GM13977 (cell line): Measurements from ENCODE around the gene BLOC1S1.

Source experiments
- DNase-seq: peaks from one replicate; pipeline ENCODE4 v3.0.0; 2012; ENCODE audit warnings: low spot score
- CTCF ChIP-seq: IDR thresholded peaks from 2 replicates; pipeline ENCODE4 v1.5.1; 2012; ENCODE audit warnings: mild to moderate bottlenecking, control low read depth; ENCODE audit not compliant: insufficient read depth; ENCODE audit errors: extremely low read depth, missing control alignments
- in situ Hi-C: fragments of 300-500 bp; cut with MboI; formaldehyde crosslinking; loops from one replicate; pipeline ENCODE4 v1.12.0; 2022; ENCODE audit warnings: low sequenced_read_pairs, low pct_unique_long_range_greater_than_20kb, mixed read lengths, inconsistent platforms; ENCODE audit not compliant: unreplicated experiment

BLOC1S1 gene

GRCh38 chr12:55697686-55698085 is 18.2 kb upstream of the BLOC1S1 start:
- DNase-seq: no peak
- in situ Hi-C loops: no loop called here

GRCh38 chr12:55698241-55698955 is 17.4 kb upstream of the BLOC1S1 start:
- in situ Hi-C loops: no loop called here
- DNase-seq: no peak
- no peak for TF ChIP-seq CTCF

More at GRCh38 chr12:55697686-55698085, 18.2 kb upstream of the BLOC1S1 start:
- no peak for TF ChIP-seq CTCF

GRCh38 chr12:55698965-55699364 is 16.9 kb upstream of the BLOC1S1 start:
- no peak for TF ChIP-seq CTCF
- DNase-seq: no peak
- in situ Hi-C loops: no loop called here

- in situ Hi-C loops: no loop called here
- no peak for DNase-seq
- no peak for TF ChIP-seq CTCF
Observed at GRCh38 chr12:55699471-55700055, 16.3 kb upstream of the BLOC1S1 start.

- no peak for DNase-seq
- in situ Hi-C loops: no loop called here
- TF ChIP-seq CTCF: no peak
Observed at GRCh38 chr12:55700255-55701018, 15.4 kb upstream of the BLOC1S1 start.

- no peak for DNase-seq
- in situ Hi-C loops: no loop called here
- TF ChIP-seq CTCF: no peak
Observed at GRCh38 chr12:55702861-55703260, 13.0 kb upstream of the BLOC1S1 start.
